ENCODE results near the gene TRUB1.

Gene TRUB1

DNA sequence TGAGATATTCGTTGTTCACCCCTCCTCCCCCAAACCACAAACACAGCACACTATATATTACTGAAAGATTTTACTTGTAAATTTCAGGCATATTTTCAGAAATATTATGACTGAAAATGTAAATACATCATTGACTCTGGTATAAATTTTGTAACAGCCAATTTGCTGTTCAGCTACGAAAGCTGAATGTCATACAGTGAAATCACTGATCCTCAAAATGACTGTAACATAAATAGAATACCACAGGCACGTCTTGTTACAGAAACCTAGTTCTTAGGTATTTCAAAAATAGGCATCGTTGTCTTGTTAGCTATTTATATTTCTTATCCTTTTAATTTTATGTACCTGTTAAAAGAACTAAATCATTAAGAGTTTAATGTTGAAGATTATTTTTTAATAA is 15.1 kb downstream of the TRUB1 start:
- Histone ChIP-seq H3K27ac (ENCODE audit: low read depth, low read length) (no peak overlapping the region), H3K4me3 (ENCODE audit: low read depth, low read length) (no peak overlapping the region), H3K4me1 (ENCODE audit: control insufficient read depth, insufficient read depth, low read length) (peaks cover 4% of the 10 kb centered on the region; the same call in 1 of the 2 replicates), H3K9ac (ENCODE audit: low read depth, low read length) (no peak overlapping the region), H3K36me3 (ENCODE audit: control insufficient read depth, insufficient read depth, low read length) (peaks cover 31% of the 10 kb centered on the region), H3K9me3 (ENCODE audit: control insufficient read depth, insufficient read depth, low read length) (no peaks in the 10 kb centered on the region), H3K27me3 (ENCODE audit: control insufficient read depth, insufficient read depth, low read length) (no peaks in the 10 kb centered on the region)

DNA sequence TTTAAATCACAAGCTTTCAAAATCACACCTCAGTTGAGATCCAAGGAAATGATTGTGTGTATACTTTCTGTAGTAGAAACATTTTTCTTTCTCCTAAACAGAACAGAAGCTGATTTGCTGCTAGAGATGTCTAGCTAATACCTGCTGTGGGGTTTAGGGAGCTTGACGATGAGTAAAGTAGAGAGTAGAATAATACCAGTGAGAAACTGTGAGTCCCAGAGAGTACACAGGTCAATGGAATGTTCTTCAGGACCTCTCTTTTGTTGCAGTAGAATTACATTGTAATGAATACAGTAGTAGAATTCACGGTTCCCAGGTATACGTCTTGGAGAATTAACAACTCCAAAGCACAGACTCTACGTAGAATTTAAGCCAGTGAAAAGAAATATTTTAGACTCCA is 18.0 kb downstream of the TRUB1 start:
- no peaks in the 10 kb centered on the region for H3K9me3 ChIP-seq (ENCODE audit: control insufficient read depth, insufficient read depth, low read length)
- no peak overlapping the region for H3K4me3 ChIP-seq (ENCODE audit: low read depth, low read length)
- no peak overlapping the region for H3K9ac ChIP-seq (ENCODE audit: low read depth, low read length)
- H3K27me3 ChIP-seq (ENCODE audit: control insufficient read depth, insufficient read depth, low read length), result no peaks in the 10 kb centered on the region
- no peak overlapping the region for H3K27ac ChIP-seq (ENCODE audit: low read depth, low read length)
- H3K4me1 ChIP-seq (ENCODE audit: control insufficient read depth, insufficient read depth, low read length), result peaks cover 4% of the 10 kb centered on the region; the same call in 1 of the 2 replicates
- peaks cover 33% of the 10 kb centered on the region for H3K36me3 ChIP-seq (ENCODE audit: control insufficient read depth, insufficient read depth, low read length)

DNA sequence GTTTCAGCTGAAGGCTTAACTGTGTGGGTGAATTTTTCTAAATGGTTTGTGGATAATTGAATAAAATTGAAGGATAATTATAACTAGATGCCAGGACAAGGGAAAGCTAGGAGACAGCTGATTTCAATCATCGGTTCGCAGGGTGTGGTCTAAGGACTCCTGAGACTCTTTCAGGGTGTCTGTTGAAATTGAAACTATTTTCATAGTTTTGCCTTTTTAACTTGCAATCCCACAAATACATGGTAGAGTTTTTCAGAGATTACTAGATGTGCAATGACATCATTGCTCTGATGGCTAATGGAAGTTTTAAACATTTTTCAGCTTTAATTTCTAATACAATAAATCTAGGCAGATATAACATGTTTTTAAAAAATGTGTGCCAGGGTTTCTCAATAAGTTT is 18.5 kb downstream of the TRUB1 start:
- Histone ChIP-seq H3K36me3 (ENCODE audit: control insufficient read depth, insufficient read depth, low read length) (peaks cover 33% of the 10 kb centered on the region), H3K27me3 (ENCODE audit: control insufficient read depth, insufficient read depth, low read length) (no peaks in the 10 kb centered on the region), H3K27ac (ENCODE audit: low read depth, low read length) (no peak overlapping the region)

DNA sequence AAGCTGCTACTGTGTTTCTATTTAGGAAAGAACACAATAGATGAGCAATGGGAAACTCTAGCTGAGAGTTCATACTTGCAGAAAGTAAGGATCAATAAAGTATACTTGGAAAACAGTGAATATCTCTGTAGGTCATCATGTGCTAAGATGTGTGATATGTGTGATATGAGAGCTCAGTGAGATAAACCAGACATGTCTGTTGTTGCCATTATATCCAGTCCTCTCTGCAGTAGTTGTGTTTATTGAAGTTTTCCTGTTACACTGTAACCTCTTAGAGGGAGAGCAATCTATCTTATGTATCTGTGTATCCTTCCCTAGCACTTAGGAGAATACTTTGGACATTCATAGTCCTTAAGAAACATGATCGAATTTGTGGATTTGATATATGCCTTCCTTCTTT is 19.1 kb downstream of the TRUB1 start:
- Histone ChIP-seq H3K36me3 (ENCODE audit: control insufficient read depth, insufficient read depth, low read length) (peaks cover 37% of the 10 kb centered on the region), H3K27ac (ENCODE audit: low read depth, low read length) (no peak overlapping the region), H3K4me1 (ENCODE audit: control insufficient read depth, insufficient read depth, low read length) (peaks cover 4% of the 10 kb centered on the region; the same call in 1 of the 2 replicates), H3K27me3 (ENCODE audit: control insufficient read depth, insufficient read depth, low read length) (no peaks in the 10 kb centered on the region), H3K9me3 (ENCODE audit: control insufficient read depth, insufficient read depth, low read length) (no peaks in the 10 kb centered on the region), H3K9ac (ENCODE audit: low read depth, low read length) (no peak overlapping the region), H3K4me3 (ENCODE audit: low read depth, low read length) (no peak overlapping the region)

More for the DNA sequence above, 18.5 kb downstream of the TRUB1 start:
- Histone ChIP-seq H3K9me3 (ENCODE audit: control insufficient read depth, insufficient read depth, low read length) (no peaks in the 10 kb centered on the region), H3K9ac (ENCODE audit: low read depth, low read length) (no peak overlapping the region), H3K4me1 (ENCODE audit: control insufficient read depth, insufficient read depth, low read length) (peaks cover 4% of the 10 kb centered on the region; the same call in 1 of the 2 replicates), H3K4me3 (ENCODE audit: low read depth, low read length) (no peak overlapping the region)

DNA sequence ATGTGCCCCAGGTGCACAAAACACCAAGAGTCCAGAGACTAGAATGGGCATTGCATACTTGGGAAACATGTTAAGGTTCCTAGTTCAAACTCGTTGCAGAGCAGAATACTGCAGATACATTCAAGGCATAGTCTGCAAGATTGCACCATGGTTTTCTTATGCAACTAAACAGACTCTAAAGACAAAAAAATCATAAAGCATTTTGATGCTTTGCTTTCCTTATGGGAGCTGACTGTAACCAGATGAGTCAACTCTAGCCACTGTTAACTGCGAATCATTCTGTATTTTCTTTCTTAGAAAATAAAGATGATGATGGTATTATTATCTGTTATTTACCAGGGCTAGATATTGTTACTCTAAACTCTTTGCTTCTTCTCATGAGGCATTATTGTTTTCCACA is 19.7 kb downstream of the TRUB1 start:
- no peaks in the 10 kb centered on the region for H3K9me3 ChIP-seq (ENCODE audit: control insufficient read depth, insufficient read depth, low read length)
- peaks cover 38% of the 10 kb centered on the region for H3K36me3 ChIP-seq (ENCODE audit: control insufficient read depth, insufficient read depth, low read length)
- no peak overlapping the region for H3K27ac ChIP-seq (ENCODE audit: low read depth, low read length)
- no peaks in the 10 kb centered on the region for H3K27me3 ChIP-seq (ENCODE audit: control insufficient read depth, insufficient read depth, low read length)
- no peak overlapping the region for H3K9ac ChIP-seq (ENCODE audit: low read depth, low read length)
- H3K4me3 ChIP-seq (ENCODE audit: low read depth, low read length), result no peak overlapping the region
- H3K4me1 ChIP-seq (ENCODE audit: control insufficient read depth, insufficient read depth, low read length), result peaks cover 4% of the 10 kb centered on the region; the same call in 1 of the 2 replicates

DNA sequence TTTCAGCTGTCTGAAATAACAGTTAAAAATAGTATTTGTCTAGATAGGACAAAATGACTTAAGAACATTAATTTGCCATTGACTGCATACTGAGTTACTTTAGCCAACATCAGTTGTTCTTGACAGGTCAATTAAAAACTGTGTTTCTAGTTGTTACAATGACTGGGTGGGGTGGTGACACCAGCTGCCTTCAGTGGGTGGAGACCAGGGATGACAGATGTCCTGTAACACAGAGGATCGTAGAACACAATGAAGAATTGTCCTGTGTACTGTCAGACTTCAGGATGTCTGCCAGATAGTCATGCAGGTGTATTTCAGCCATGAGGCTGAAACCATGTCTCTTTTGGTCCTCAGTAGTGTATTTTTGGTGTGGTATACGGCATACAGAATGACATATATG is 24.4 kb downstream of the TRUB1 start:
- Histone ChIP-seq H3K27ac (ENCODE audit: low read depth, low read length) (no peak overlapping the region), H3K27me3 (ENCODE audit: control insufficient read depth, insufficient read depth, low read length) (no peaks in the 10 kb centered on the region), H3K9ac (ENCODE audit: low read depth, low read length) (no peak overlapping the region), H3K9me3 (ENCODE audit: control insufficient read depth, insufficient read depth, low read length) (no peaks in the 10 kb centered on the region), H3K4me3 (ENCODE audit: low read depth, low read length) (no peak overlapping the region), H3K36me3 (ENCODE audit: control insufficient read depth, insufficient read depth, low read length) (peaks cover 41% of the 10 kb centered on the region), H3K4me1 (ENCODE audit: control insufficient read depth, insufficient read depth, low read length) (no peaks in the 10 kb centered on the region)

DNA sequence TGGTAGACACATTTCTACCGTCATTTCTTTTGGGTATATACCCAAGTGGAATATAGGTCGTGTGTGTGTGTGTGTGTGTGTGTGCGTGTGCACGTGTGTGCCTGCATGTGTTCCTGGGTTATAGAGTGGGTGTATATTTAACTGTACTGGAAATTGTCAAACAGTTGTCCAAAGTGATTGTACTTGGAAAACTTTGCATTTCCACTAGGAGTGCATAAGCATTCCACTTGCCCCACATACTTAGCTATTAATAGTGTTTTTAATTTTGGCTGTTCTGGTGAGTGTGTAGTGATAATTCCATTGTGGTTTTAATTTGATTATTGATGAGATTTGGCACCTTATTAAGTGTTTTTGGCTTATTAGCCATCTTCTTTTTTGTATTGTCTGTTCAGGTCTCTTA is 25.9 kb downstream of the TRUB1 start:
- Histone ChIP-seq H3K36me3 (ENCODE audit: control insufficient read depth, insufficient read depth, low read length) (peaks cover 41% of the 10 kb centered on the region), H3K9me3 (ENCODE audit: control insufficient read depth, insufficient read depth, low read length) (no peaks in the 10 kb centered on the region), H3K4me1 (ENCODE audit: control insufficient read depth, insufficient read depth, low read length) (no peaks in the 10 kb centered on the region)

DNA sequence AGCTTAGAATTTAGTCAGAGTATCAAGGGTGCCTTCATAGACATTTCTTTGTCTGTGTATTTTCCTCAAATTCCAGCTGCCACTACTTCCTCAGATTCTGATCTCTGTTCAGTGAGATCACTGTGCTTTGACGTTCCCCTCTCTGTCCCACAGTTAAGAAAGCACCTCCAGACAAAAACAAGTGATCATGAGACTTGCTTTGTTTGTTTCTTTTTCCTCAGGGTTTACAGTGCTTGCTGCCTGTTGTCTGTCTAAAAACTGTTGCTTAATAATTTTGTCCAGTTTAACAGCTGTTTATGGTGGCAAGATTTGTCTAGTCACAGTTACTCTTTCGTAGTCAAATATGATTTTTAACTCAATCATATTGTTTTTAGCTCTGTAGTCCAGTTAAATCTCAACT is 29.1 kb downstream of the TRUB1 start:
- H3K36me3 ChIP-seq (ENCODE audit: control insufficient read depth, insufficient read depth, low read length), result peaks cover 19% of the 10 kb centered on the region
- H3K9ac ChIP-seq (ENCODE audit: low read depth, low read length), result no peak overlapping the region
- peak overlapping the region; percentile 22 for H3K27ac ChIP-seq (ENCODE audit: low read depth, low read length)
- peaks cover 18% of the 10 kb centered on the region for H3K4me1 ChIP-seq (ENCODE audit: control insufficient read depth, insufficient read depth, low read length)
- H3K9me3 ChIP-seq (ENCODE audit: control insufficient read depth, insufficient read depth, low read length), result no peaks in the 10 kb centered on the region
- no peak overlapping the region for H3K4me3 ChIP-seq (ENCODE audit: low read depth, low read length)
- no peaks in the 10 kb centered on the region for H3K27me3 ChIP-seq (ENCODE audit: control insufficient read depth, insufficient read depth, low read length)

More for the DNA sequence above, 25.9 kb downstream of the TRUB1 start:
- Histone ChIP-seq H3K27ac (ENCODE audit: low read depth, low read length) (no peak overlapping the region), H3K4me3 (ENCODE audit: low read depth, low read length) (no peak overlapping the region), H3K9ac (ENCODE audit: low read depth, low read length) (no peak overlapping the region), H3K27me3 (ENCODE audit: control insufficient read depth, insufficient read depth, low read length) (no peaks in the 10 kb centered on the region)

DNA sequence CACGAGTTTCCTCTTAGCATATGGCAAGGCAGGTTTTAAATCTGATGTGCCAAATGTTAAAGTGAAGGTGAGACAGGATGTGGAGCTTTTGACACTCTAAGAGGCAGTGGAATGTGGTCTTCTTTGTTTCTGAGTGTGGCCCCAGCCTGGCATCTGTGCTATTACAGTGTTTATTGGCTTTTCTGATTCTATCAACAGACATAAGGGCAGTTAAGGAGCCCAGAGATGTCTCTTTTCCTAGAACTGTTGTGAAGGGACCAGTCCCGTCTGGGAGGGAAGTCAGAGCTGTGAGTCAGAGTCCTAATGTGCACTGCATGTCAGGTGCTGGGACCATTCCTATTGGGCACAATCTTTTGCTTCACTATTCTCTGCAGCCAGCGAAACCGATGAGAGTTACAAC is 32.5 kb downstream of the TRUB1 start:
- no peak overlapping the region for H3K9ac ChIP-seq (ENCODE audit: low read depth, low read length)

DNA sequence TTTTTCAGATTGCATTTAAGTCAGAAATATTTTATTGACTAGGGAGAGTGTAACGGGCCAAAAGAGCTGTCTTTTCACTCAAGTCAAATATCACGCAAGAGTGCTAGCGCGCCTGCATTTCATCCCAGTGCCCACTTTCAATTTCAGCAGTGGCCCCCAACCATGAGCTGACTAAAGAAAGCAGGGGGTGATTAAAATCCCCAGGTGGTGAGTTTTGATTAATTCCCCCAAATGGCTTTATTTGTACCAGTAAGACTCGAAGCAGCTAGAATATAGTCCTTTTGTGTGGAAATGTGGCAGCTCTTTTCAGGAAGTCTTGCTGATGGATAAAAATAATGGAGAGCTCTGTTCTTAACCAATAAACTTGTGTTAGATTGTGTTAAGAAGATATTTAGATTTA is 35.3 kb downstream of the TRUB1 start:
- H3K27ac ChIP-seq (ENCODE audit: low read depth, low read length), result no peak overlapping the region
- no peaks in the 10 kb centered on the region for H3K9me3 ChIP-seq (ENCODE audit: control insufficient read depth, insufficient read depth, low read length)
- no peak overlapping the region for H3K9ac ChIP-seq (ENCODE audit: low read depth, low read length)
- peaks cover 30% of the 10 kb centered on the region for H3K4me1 ChIP-seq (ENCODE audit: control insufficient read depth, insufficient read depth, low read length)
- H3K36me3 ChIP-seq (ENCODE audit: control insufficient read depth, insufficient read depth, low read length), result peaks cover 32% of the 10 kb centered on the region
- no peaks in the 10 kb centered on the region for H3K27me3 ChIP-seq (ENCODE audit: control insufficient read depth, insufficient read depth, low read length)
- H3K4me3 ChIP-seq (ENCODE audit: low read depth, low read length), result no peak overlapping the region

More for the DNA sequence above, 32.5 kb downstream of the TRUB1 start:
- Histone ChIP-seq H3K27ac (ENCODE audit: low read depth, low read length) (peak overlapping the region; percentile 31), H3K36me3 (ENCODE audit: control insufficient read depth, insufficient read depth, low read length) (peaks cover 29% of the 10 kb centered on the region), H3K27me3 (ENCODE audit: control insufficient read depth, insufficient read depth, low read length) (no peaks in the 10 kb centered on the region), H3K4me1 (ENCODE audit: control insufficient read depth, insufficient read depth, low read length) (peaks cover 30% of the 10 kb centered on the region), H3K4me3 (ENCODE audit: low read depth, low read length) (no peak overlapping the region), H3K9me3 (ENCODE audit: control insufficient read depth, insufficient read depth, low read length) (no peaks in the 10 kb centered on the region)

DNA sequence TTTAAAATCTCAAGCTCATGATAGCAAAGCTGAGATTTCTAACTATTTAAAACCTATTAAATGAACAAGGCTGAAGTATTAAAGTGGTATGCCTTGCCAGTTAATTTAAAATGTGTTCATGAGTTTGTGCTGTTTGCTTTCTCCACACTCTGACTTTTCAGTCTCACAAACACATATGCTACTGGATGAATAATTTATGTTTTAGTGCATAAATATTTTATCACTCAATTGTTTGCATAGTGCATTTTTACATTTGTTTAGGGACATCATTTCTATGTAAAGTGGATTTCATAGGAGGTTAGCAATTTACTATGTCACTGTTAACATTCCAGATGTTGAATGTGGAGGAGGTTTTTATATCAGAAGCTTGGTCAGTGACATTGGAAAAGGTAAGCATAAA is 36.0 kb downstream of the TRUB1 start:
- Histone ChIP-seq H3K36me3 (ENCODE audit: control insufficient read depth, insufficient read depth, low read length) (peaks cover 32% of the 10 kb centered on the region), H3K4me1 (ENCODE audit: control insufficient read depth, insufficient read depth, low read length) (peaks cover 30% of the 10 kb centered on the region), H3K27ac (ENCODE audit: low read depth, low read length) (no peak overlapping the region), H3K4me3 (ENCODE audit: low read depth, low read length) (no peak overlapping the region), H3K27me3 (ENCODE audit: control insufficient read depth, insufficient read depth, low read length) (no peaks in the 10 kb centered on the region), H3K9me3 (ENCODE audit: control insufficient read depth, insufficient read depth, low read length) (no peaks in the 10 kb centered on the region), H3K9ac (ENCODE audit: low read depth, low read length) (no peak overlapping the region)

DNA sequence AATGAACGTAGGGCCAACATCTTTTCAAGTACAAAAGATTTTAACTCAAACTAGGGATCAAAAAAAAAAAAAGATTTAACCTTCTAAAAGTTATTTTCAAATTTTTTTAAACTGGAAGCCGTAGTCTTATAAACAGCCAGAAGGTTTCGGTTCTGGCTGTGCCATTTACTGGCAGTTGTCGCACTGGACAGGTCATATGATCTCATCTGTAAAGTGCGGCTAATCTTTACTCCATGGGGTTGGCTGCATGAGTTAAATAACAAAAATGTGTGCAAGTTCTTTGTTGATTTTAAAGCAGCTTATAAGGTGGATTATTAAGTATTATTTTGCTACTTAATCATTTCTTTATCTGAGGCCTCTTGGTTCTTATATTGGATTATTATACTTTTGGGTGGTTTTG is 36.6 kb downstream of the TRUB1 start:
- no peak overlapping the region for H3K9ac ChIP-seq (ENCODE audit: low read depth, low read length)

More for the DNA sequence above, 36.6 kb downstream of the TRUB1 start:
- Histone ChIP-seq H3K27ac (ENCODE audit: low read depth, low read length) (no peak overlapping the region), H3K4me3 (ENCODE audit: low read depth, low read length) (no peak overlapping the region), H3K9me3 (ENCODE audit: control insufficient read depth, insufficient read depth, low read length) (no peaks in the 10 kb centered on the region), H3K27me3 (ENCODE audit: control insufficient read depth, insufficient read depth, low read length) (no peaks in the 10 kb centered on the region), H3K4me1 (ENCODE audit: control insufficient read depth, insufficient read depth, low read length) (peaks cover 28% of the 10 kb centered on the region), H3K36me3 (ENCODE audit: control insufficient read depth, insufficient read depth, low read length) (peaks cover 32% of the 10 kb centered on the region)
